Uterus (tissue), 4 donors: ENCODE data around the gene TRIM66. TPM values are rescaled to one million over a fixed set of nuclear protein-coding genes. Genes with fewer than 3 reads are reported as not detected.

Experiments used
- DNase-seq, 2 donors: peaks; one replicate each; pipeline ENCODE4 v3.0.0-alpha.2; 2019 to 2020
- H3K27ac ChIP-seq, 2 donors: fragments of 200-600 bp; sonication (generic); 1 replicate in 1 of 2; 2 replicates in 1 of 2; pipeline ENCODE4 v1.5.1; 2016 to 2018
- H3K27me3 ChIP-seq, 2 donors: fragments of 200-600 bp; sonication (generic); one replicate each; pipeline ENCODE4 v1.5.1; 2018 to 2019; ENCODE audit warnings: control low read depth in 1 of 2
- H3K36me3 ChIP-seq, 2 donors: fragments of 200-600 bp; sonication (generic); one replicate each; pipeline ENCODE4 v1.5.1; 2019; ENCODE audit warnings: control low read depth in 1 of 2
- H3K4me1 ChIP-seq, 2 donors: fragments of 200-600 bp; sonication (generic); one replicate each; pipeline ENCODE4 v1.5.1; 2018 to 2019; ENCODE audit warnings: control low read depth in 1 of 2
- H3K4me3 ChIP-seq, 2 donors: fragments of 200-600 bp; sonication (generic); 1 replicate in 1 of 2; 2 replicates in 1 of 2; pipeline ENCODE4 v1.5.1; 2018 to 2019; ENCODE audit warnings: mild to moderate bottlenecking in 1 of 2
- H3K9me3 ChIP-seq, 2 donors: fragments of 200-600 bp; sonication (generic); one replicate each; pipeline ENCODE4 v1.5.1; 2019; ENCODE audit warnings: control low read depth in 1 of 2
- CTCF ChIP-seq, 4 experiments: fragments of 200-600 bp in 2 of 4; fragments of 450-650 bp in 2 of 4; sonication (generic) in 2 of 4; IDR thresholded peaks; one replicate each; pipeline ENCODE4 v1.5.1; 2016 to 2019; ENCODE audit warnings: antibody characterized with exemption in 4 of 4, mild to moderate bottlenecking in 2 of 4, moderate library complexity in 1 of 4
- POLR2A ChIP-seq, 2 donors: fragments of 450-650 bp; IDR thresholded peaks; one replicate each; pipeline ENCODE4 v1.6.1; 2016; ENCODE audit warnings: antibody characterized with exemption in 2 of 2, mild to moderate bottlenecking in 1 of 2, moderate library complexity in 1 of 2
- intact Hi-C: fragments of 100-400 bp; cut with DNase I; formaldehyde crosslinking; loops from one replicate; pipeline ENCODE4 v1.15.1; 2023; ENCODE audit warnings: low total_unique reads
- total RNA-seq, 4 donors: library from RNA; depleted of rRNA in 3 of 4; stranded (reverse); fragments of >200 nt in 3 of 4; gene quantifications; one replicate each; pipeline versions ENCODE4 v1.1.0 to v1.2.4, GENCODE V29; 2014 to 2023
- donor health status: DM: yes; HTN: yes; CAD: no.

The TRIM66 gene
- total RNA-seq, 4 donors from 2014 or later: 7.4 to 18.2 (median 10.5) TPM

DNA sequence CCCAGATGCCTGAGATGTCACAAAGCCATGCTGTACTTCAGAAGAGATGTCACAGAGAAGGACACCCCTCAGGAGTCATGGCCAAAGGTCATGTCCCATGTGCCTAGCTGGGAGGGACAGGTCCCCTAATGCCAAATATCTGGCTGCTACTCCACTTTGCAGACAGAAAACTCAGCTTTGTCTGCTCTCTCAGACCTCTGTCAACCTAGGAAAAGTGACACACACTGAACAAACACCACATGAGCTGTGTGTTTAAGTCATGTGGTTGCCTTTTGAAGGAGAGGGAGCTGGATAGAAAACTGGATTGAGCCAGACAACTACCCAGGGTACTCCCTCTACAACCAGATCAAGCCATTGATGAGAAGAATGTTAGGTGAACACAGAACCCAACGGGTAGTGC is 3.5 kb downstream of the TRIM66 start:
- Histone ChIP-seq H3K27ac (no peak overlapping the region), H3K27me3 (no peaks in the 10 kb centered on the region), H3K4me1 (peaks cover 0 to 9% of the 10 kb centered on the region in 2 donors), H3K36me3 (no peaks in the 10 kb centered on the region), H3K9me3 (no peaks in the 10 kb centered on the region), H3K4me3 (no peak overlapping the region)
- TF ChIP-seq CTCF (IDR thresholded peaks at IDR 0.05) (no peak), POLR2A (IDR thresholded peaks at IDR 0.05) (no peak)
- intact Hi-C loops: no loop called here
- no peak for DNase-seq

GRCh38 chr11:8676458-8676857 is 6.0 kb downstream of the TRIM66 start:
- H3K4me3 ChIP-seq: no peak overlapping the region
- H3K9me3 ChIP-seq: no peaks in the 10 kb centered on the region
- H3K36me3 ChIP-seq: no peaks in the 10 kb centered on the region
- intact Hi-C loops: no loop called here
- H3K27me3 ChIP-seq: no peaks in the 10 kb centered on the region
- TF ChIP-seq CTCF (IDR thresholded peaks at IDR 0.05): no peak
- TF ChIP-seq POLR2A (IDR thresholded peaks at IDR 0.05): no peak
- H3K27ac ChIP-seq: no peak overlapping the region
- peaks cover 7 to 8% of the 10 kb centered on the region in 2 donors for H3K4me1 ChIP-seq
- no peak for DNase-seq

DNA sequence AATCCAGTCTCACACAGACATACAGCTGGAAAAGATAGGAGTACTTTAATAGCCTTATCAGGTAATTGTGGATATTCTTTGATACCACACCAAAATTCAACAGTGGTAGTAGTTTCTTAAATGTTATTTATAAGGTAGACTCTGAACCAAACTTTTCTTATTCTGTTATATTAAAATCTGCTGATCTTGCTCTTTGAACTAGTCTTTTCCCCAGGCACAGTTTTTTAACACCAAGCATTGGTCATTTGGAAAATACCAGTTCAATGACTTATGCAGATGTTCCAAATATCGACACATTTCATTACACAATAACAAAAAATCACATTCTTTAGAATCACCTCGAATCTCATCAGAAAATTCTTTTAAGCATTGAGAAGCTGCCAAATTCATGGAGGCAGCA is 7.6 kb downstream of the TRIM66 start:
- Histone ChIP-seq H3K9me3 (no peaks in the 10 kb centered on the region), H3K4me1 (peaks cover 7 to 11% of the 10 kb centered on the region in 2 donors), H3K36me3 (no peaks in the 10 kb centered on the region), H3K27me3 (no peaks in the 10 kb centered on the region), H3K4me3 (no peak overlapping the region), H3K27ac (no peak overlapping the region)
- no peak for DNase-seq
- intact Hi-C loops: no loop called here
- no peak for TF ChIP-seq POLR2A (IDR thresholded peaks at IDR 0.05)
- TF ChIP-seq CTCF (IDR thresholded peaks at IDR 0.05): no peak

GRCh38 chr11:8672346-8672745 is 10.1 kb downstream of the TRIM66 start:
- Histone ChIP-seq H3K27me3 (no peaks in the 10 kb centered on the region), H3K9me3 (no peaks in the 10 kb centered on the region), H3K36me3 (no peaks in the 10 kb centered on the region), H3K4me1 (peaks cover 7 to 11% of the 10 kb centered on the region in 2 donors), H3K4me3 (no peak overlapping the region), H3K27ac (peak overlapping the region; percentile 84 to 85)
- TF ChIP-seq POLR2A (IDR thresholded peaks at IDR 0.05) (no peak), CTCF (IDR thresholded peaks at IDR 0.05) (no peak)
- intact Hi-C loops: no loop called here
- no peak for DNase-seq

DNA sequence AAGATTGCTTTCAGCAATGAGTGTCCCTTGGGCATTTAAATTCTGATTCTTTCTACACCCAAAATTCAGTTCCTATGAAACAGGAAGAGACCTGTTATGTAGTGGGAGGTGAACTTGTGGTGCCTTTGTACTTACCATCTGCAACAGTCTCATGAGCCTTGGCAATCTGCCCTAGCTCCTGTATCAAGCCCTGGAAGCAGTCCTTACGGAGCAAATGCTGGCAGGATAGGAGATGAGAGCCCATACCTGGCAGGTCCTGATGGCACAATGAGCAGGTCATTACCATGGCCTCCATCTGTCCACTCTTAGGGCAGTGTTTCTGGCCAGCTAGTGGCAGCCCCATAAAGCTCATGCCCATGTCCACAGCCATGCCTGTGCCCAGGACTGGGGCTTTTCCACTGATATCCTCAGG is 10.8 kb downstream of the TRIM66 start:
- DNase-seq: peak; percentile 54 to 78
- TF ChIP-seq POLR2A (IDR thresholded peaks at IDR 0.05) (no peak), CTCF (IDR thresholded peaks at IDR 0.05) (no peak)

More for the DNA sequence above, 10.8 kb downstream of the TRIM66 start:
- H3K27ac ChIP-seq: peak overlapping the region; percentile 84 to 85
- no peaks in the 10 kb centered on the region for H3K9me3 ChIP-seq
- intact Hi-C loops: no loop called here
- H3K4me1 ChIP-seq: peaks cover 7 to 11% of the 10 kb centered on the region in 2 donors
- no peak overlapping the region for H3K4me3 ChIP-seq
- H3K36me3 ChIP-seq: no peaks in the 10 kb centered on the region
- no peaks in the 10 kb centered on the region for H3K27me3 ChIP-seq
